ENCODE results near the gene MT1H.
"Not testable (repeated sequence)": the region's sequence is repeated elsewhere in the genome, so short reads cannot be mapped to it uniquely, and the experiment has no call there.

Gene MT1H

GRCh38 chr16:56665286-56666261, 4.0 kb upstream of the MT1H start:
- DNase-seq (ENCODE audit: low read depth in 2 of 2), result not testable (repeated sequence)

DNA sequence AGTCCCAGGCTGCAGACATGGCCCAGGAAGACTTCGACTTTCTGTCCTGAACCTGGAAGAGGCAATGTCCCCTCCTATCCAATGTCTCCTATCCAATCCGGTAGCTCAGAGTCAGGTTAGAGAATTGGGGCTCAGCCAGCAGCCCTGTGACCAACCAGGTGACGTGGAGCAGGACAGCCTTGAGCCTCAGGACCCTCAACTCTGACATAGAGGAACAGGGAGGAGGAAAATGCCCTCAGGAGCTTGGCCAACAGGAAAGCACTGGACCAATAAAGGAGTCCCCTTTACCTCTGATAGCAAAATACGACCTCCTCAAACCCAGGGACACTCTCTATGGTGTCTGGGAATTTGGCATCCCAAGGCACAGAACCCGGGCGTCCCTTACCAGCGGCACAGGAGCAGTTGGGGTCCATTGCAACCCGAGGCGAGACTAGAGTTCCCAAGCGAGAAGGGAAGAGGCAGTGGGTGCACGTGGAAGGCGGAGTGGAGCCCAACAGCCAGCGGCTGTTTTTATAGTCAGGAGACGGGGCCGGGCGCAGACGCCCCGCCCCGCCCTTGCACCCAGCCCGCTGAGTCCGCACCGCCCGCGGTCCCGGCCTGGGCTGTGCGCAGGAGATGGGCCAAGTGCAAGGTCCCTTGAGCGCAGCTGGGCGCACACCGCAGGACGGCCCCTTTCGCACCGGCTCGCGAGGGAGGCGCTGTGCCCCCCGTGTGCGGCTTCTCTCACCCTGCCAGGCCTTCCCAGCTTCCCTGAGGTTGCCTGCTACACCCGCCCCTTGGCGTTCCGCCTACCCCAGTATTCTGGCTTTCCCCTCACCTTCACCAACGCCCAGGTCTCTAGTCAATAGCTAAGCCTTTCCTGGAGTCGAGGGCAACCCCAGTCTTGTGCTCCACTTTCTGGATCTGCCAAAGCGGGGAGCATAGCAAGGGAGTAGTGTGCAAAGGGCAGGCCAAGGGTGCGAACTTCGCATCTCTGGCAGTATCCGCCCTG, 1.7 kb upstream of the MT1H start, which contains the start of gene MT1G:
MT1G (minus strand) TSS at position 485 of the 991 bp plus-strand sequence; CDS start at position 413, 72 bp downstream.
- no peak for DNase-seq (ENCODE audit: low read depth in 2 of 2)

GRCh38 chr16:56669840-56670619, 416 bp downstream of the MT1H start:
- no peak for DNase-seq (ENCODE audit: low read depth in 2 of 2)

DNA sequence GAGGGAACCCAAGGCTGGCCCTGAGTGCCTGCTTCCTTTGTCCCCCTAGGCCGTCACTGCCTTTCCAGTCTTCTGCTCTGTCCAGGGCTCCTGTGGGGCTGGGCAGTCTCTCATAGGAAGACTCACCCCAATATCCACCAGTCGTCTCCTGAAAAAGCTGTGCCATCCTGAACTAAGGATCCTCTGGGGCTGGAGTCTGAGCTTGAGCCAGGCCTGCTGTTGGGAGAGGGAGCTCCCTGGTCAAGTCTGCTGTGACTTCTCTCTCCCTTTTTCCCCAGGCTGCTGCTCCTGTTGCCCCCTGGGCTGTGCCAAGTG, 963 bp downstream of the MT1H start:
- DNase-seq (ENCODE audit: low read depth in 2 of 2), result no peak

DNA sequence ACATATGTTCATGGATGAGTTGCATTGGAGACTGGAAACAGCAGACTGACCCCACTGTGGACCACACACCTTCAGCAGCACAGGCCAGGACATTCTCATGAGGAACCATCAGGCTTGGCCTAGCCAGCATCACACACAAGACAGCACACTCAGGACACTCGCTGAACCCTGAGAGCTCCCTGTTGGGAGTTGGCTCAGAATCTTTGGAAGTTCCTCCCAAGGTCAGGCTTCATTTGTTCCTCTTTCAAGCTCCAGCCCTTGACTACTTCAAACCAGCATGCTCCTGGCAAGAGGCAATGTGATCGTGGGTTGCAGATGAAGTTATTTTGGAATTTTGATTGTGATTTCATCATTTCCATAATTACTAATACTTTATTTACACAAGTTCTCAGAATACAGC, 2.1 kb downstream of the MT1H start:
- DNase-seq (ENCODE audit: low read depth in 2 of 2), result not testable (repeated sequence)

GRCh38 chr16:56672171-56672570, 2.6 kb downstream of the MT1H start:
- not testable (repeated sequence) for DNase-seq (ENCODE audit: low read depth in 2 of 2)

DNA sequence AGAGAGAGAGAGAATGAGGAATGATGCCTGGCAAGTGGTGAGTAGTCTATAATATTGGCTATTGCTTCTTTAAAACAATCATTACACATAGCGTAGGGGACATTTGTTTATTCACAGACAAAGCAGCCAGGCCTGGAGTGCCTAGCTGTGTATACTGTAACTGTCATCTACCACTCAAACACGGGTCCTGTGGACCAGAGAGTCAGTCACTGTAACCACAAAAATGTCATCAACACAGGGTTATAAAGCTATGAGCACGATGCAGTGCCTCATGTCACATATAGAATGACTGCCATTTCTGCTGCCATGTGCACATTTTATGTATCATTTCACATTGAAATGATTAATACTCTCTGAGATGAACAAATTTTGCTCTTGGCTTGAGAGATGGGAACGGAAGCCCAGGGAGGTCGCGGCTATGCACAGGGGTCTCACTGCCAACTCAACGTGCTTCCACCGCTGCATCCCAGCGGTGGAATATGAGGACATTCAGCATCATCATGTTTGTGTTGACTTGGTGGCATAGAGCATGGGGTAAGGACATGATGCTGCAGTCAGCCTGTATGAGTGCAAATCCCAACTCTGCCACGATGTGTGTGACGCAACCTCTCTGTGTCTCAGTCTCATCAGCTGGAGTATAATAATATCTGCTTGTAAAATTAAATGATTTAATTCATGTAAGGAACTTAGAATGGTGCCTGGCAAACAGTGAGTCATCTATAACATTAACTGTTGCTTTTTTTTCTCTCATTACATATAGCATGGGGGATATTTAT, 3.3 kb downstream of the MT1H start:
- DNase-seq (ENCODE audit: low read depth in 2 of 2), result no peak

- DNase-seq (ENCODE audit: low read depth in 2 of 2), result no peak
Measured at GRCh38 chr16:56673921-56674320, 4.3 kb downstream of the MT1H start.

GRCh38 chr16:56674570-56674969, 5.0 kb downstream of the MT1H start:
- not testable (repeated sequence) for DNase-seq (ENCODE audit: low read depth in 2 of 2)

GRCh38 chr16:56675685-56676210, 6.1 kb downstream of the MT1H start:
- DNase-seq (ENCODE audit: low read depth in 2 of 2), result peak; percentile 32 to 48

DNA sequence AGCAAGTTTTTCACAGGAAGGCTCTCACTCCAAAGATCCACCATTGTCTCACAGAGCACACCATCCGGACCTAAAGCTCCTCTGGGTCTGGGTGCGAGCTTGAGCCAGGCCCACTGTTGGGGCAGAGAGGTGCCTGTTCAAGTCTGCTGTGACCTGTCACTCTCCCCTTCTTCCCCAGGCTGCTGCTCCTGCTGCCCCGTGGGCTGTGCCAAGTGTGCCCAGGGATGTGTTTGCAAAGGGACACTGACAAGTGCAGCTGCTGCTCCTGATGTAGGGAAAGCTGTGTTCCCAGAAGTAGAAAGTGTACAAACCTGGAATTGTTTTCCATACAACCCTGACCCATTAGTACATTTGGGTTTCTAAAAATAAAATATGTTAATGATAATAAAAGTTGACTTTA, 7.9 kb downstream of the MT1H start:
- no peak for DNase-seq (ENCODE audit: low read depth in 2 of 2)

GRCh38 chr16:56679078-56679730, 9.6 kb downstream of the MT1H start:
- DNase-seq (ENCODE audit: low read depth in 2 of 2), result no peak

GRCh38 chr16:56679818-56680217, 10.2 kb downstream of the MT1H start:
- DNase-seq (ENCODE audit: low read depth in 2 of 2), result no peak

- DNase-seq (ENCODE audit: low read depth in 2 of 2), result peak; percentile 85
Measured at GRCh38 chr16:56681939-56682702, 12.5 kb downstream of the MT1H start, which contains the start of gene MT1X. MT1X (plus strand) TSS chr16:56682470; CDS start chr16:56682541, 71 bp downstream.

- DNase-seq (ENCODE audit: low read depth in 2 of 2), result no peak
Measured at GRCh38 chr16:56682703-56683397, 13.2 kb downstream of the MT1H start.

GRCh38 chr16:56683424-56684172, 14.0 kb downstream of the MT1H start:
- no peak for DNase-seq (ENCODE audit: low read depth in 2 of 2)

GRCh38 chr16:56684256-56684925, 14.8 kb downstream of the MT1H start:
- no peak for DNase-seq (ENCODE audit: low read depth in 2 of 2)

Data from stimulated activated CD4-positive, alpha-beta T cell treated with anti-CD3 and anti-CD28 coated beads, Interleukin-15, amount 100 ng/mL, for 48 hours (primary cell).